WTC11 (cell line): ENCODE results near the gene TXNRD2. TPM values are rescaled to one million over a fixed set of nuclear protein-coding genes. Genes with fewer than 3 reads are reported as not detected.

Experiments
- ATAC-seq: fragments of 200-7000 bp; cut with Tn5 transposase; 2 replicates; pipeline ENCODE4 v1.10.0; 2021; ENCODE audit warnings: mild to moderate bottlenecking, moderate library complexity
- CTCF ChIA-PET: fragments of 300-600 bp; sonication (Branson Sonifier 250); formaldehyde crosslinking; loops from one replicate; lab custom pipeline; 2021; ENCODE audit warnings: antibody characterized with exemption; lab: Charles Lee
- POLR2A ChIA-PET: fragments of 350-600 bp; sonication (Branson Sonifier 250); formaldehyde crosslinking; loops from one replicate; lab custom pipeline; 2021; ENCODE audit warnings: antibody characterized with exemption; lab: Charles Lee
- DNase-seq: peaks from one replicate; pipeline ENCODE4 v3.0.0; 2021; ENCODE audit warnings: low spot score
- H3K27ac Mint-ChIP-seq: 2 replicates; pipeline ENCODE4 v1.8.0; 2021; ENCODE audit warnings: mixed read lengths
- H3K27me3 Mint-ChIP-seq: 2 replicates; pipeline ENCODE4 v1.8.0; 2021; ENCODE audit warnings: low read depth, mild to moderate bottlenecking, moderate library complexity, mixed read lengths
- H3K36me3 Mint-ChIP-seq: 2 replicates; pipeline ENCODE4 v1.8.0; 2021; ENCODE audit warnings: mixed read lengths
- H3K4me1 Mint-ChIP-seq: 2 replicates; pipeline ENCODE4 v1.8.0; 2022; ENCODE audit warnings: mixed read lengths
- H3K4me3 Mint-ChIP-seq: 2 replicates; pipeline ENCODE4 v1.8.0; 2021; ENCODE audit warnings: mild to moderate bottlenecking, moderate library complexity, mixed read lengths
- H3K9me3 Mint-ChIP-seq: 2 replicates; pipeline ENCODE4 v1.8.0; 2021; ENCODE audit warnings: mixed read lengths
- CBFB ChIP-seq: sonication (generic); formaldehyde crosslinking; IDR thresholded peaks from 2 replicates; pipeline ENCODE4 v1.8.1; 2022; ENCODE audit warnings: mild to moderate bottlenecking, low read depth, missing genetic modification reagents
- EMX1 ChIP-seq: fragments of 250-450 bp; sonication (Bioruptor Pico); IDR thresholded peaks from 2 replicates; pipeline ENCODE4 v1.8.0; 2021; ENCODE audit warnings: mild to moderate bottlenecking
- ETV6 ChIP-seq: sonication (generic); formaldehyde crosslinking; IDR thresholded peaks from 2 replicates; pipeline ENCODE4 v1.8.1; 2022; ENCODE audit warnings: mild to moderate bottlenecking, missing genetic modification reagents
- FOXK1 ChIP-seq: sonication (generic); formaldehyde crosslinking; IDR thresholded peaks from 2 replicates; pipeline ENCODE4 v1.8.0; 2022; ENCODE audit warnings: mild to moderate bottlenecking, moderate library complexity, missing genetic modification reagents
- FOXP1 ChIP-seq: sonication (generic); formaldehyde crosslinking; IDR thresholded peaks from 2 replicates; pipeline ENCODE4 v1.8.0; 2022; ENCODE audit warnings: missing genetic modification reagents, mild to moderate bottlenecking, moderate library complexity, borderline replicate concordance
- GABPB1 ChIP-seq: sonication (generic); formaldehyde crosslinking; IDR thresholded peaks from 2 replicates; pipeline ENCODE4 v1.8.1; 2023; ENCODE audit warnings: mild to moderate bottlenecking, missing genetic modification reagents
- JUN ChIP-seq: sonication (generic); formaldehyde crosslinking; IDR thresholded peaks from 2 replicates; pipeline ENCODE4 v1.8.0; 2023; ENCODE audit warnings: mild to moderate bottlenecking, missing genetic modification reagents
- KAT7 ChIP-seq: sonication (generic); formaldehyde crosslinking; IDR thresholded peaks from 2 replicates; pipeline ENCODE4 v1.8.1; 2023; ENCODE audit warnings: missing genetic modification reagents, mild to moderate bottlenecking, borderline replicate concordance
- NFATC4 ChIP-seq: fragments of 250-450 bp; sonication (Bioruptor Pico); IDR thresholded peaks from 2 replicates; pipeline ENCODE4 v1.9.0; 2021; ENCODE audit warnings: mild to moderate bottlenecking
- NFYB ChIP-seq: sonication (generic); formaldehyde crosslinking; conservative IDR thresholded peaks from 2 replicates; pipeline ENCODE4 v1.8.0; 2022; ENCODE audit warnings: low read depth, missing genetic modification reagents
- SOX15 ChIP-seq: fragments of 250-450 bp; sonication (Bioruptor Pico); IDR thresholded peaks from 2 replicates; pipeline ENCODE4 v1.9.0; 2021; ENCODE audit warnings: mild to moderate bottlenecking
- SP1 ChIP-seq: sonication (generic); formaldehyde crosslinking; conservative IDR thresholded peaks from 2 replicates; pipeline ENCODE4 v1.8.1; 2022; ENCODE audit warnings: missing genetic modification reagents
- TP53 ChIP-seq: sonication (generic); formaldehyde crosslinking; IDR thresholded peaks from 2 replicates; pipeline ENCODE4 v1.8.1; 2023; ENCODE audit warnings: mild to moderate bottlenecking, missing genetic modification reagents
- ZNF121 ChIP-seq: sonication (generic); formaldehyde crosslinking; IDR thresholded peaks from 2 replicates; pipeline ENCODE4 v1.8.0; 2023; ENCODE audit warnings: missing genetic modification reagents
- ZNF138 ChIP-seq: sonication (generic); formaldehyde crosslinking; conservative IDR thresholded peaks from 2 replicates; pipeline ENCODE4 v1.8.1; 2022; ENCODE audit warnings: mild to moderate bottlenecking, moderate library complexity, missing genetic modification reagents
- ZNF219 ChIP-seq: sonication (generic); formaldehyde crosslinking; IDR thresholded peaks from 2 replicates; pipeline ENCODE4 v1.8.0; 2023; ENCODE audit warnings: missing genetic modification reagents, mild to moderate bottlenecking, borderline replicate concordance
- total RNA-seq: library from RNA; stranded (reverse); gene quantifications from 3 replicates; pipeline ENCODE4 v1.2.3, GENCODE V29; 2021
- TF ChIP-seq, protein P1 (sequence below): fragments of 250-450 bp; sonication (Bioruptor Pico); IDR thresholded peaks from 2 replicates; pipeline ENCODE4 v2.1.2; 2022; ENCODE audit warnings: mild to moderate bottlenecking, moderate library complexity
- TF ChIP-seq, protein P2 (sequence below): sonication (generic); formaldehyde crosslinking; IDR thresholded peaks from 2 replicates; pipeline ENCODE4 v1.8.1; 2023; ENCODE audit warnings: mild to moderate bottlenecking, missing genetic modification reagents, moderate library complexity
- TF ChIP-seq, protein P3 (sequence below): sonication (generic); formaldehyde crosslinking; IDR thresholded peaks from 2 replicates; pipeline ENCODE4 v1.8.0; 2022; ENCODE audit warnings: mild to moderate bottlenecking, missing genetic modification reagents
- TF ChIP-seq, protein P4 (sequence below): sonication (generic); formaldehyde crosslinking; IDR thresholded peaks from 2 replicates; pipeline ENCODE4 v1.8.1; 2023; ENCODE audit warnings: mild to moderate bottlenecking, missing genetic modification reagents, moderate library complexity
- TF ChIP-seq, protein P5 (sequence below): sonication (generic); formaldehyde crosslinking; IDR thresholded peaks from 2 replicates; pipeline ENCODE4 v1.8.1; 2022; ENCODE audit warnings: mild to moderate bottlenecking, moderate library complexity, missing genetic modification reagents
- TF ChIP-seq, protein P6 (sequence below): sonication (generic); formaldehyde crosslinking; conservative IDR thresholded peaks from 2 replicates; pipeline ENCODE4 v1.8.1; 2022; ENCODE audit warnings: mild to moderate bottlenecking, missing genetic modification reagents
- TF ChIP-seq, protein P7 (sequence below): sonication (generic); formaldehyde crosslinking; IDR thresholded peaks from 2 replicates; pipeline ENCODE4 v1.8.0; 2022; ENCODE audit warnings: mild to moderate bottlenecking, missing genetic modification reagents
- TF ChIP-seq, protein P8 (sequence below): sonication (generic); formaldehyde crosslinking; IDR thresholded peaks from 2 replicates; pipeline ENCODE4 v1.8.1; 2023; ENCODE audit warnings: mild to moderate bottlenecking, missing genetic modification reagents, borderline replicate concordance

Gene TXNRD2
- total RNA-seq, 1 experiment from 2014 or later: 15.9 TPM

DNA sequence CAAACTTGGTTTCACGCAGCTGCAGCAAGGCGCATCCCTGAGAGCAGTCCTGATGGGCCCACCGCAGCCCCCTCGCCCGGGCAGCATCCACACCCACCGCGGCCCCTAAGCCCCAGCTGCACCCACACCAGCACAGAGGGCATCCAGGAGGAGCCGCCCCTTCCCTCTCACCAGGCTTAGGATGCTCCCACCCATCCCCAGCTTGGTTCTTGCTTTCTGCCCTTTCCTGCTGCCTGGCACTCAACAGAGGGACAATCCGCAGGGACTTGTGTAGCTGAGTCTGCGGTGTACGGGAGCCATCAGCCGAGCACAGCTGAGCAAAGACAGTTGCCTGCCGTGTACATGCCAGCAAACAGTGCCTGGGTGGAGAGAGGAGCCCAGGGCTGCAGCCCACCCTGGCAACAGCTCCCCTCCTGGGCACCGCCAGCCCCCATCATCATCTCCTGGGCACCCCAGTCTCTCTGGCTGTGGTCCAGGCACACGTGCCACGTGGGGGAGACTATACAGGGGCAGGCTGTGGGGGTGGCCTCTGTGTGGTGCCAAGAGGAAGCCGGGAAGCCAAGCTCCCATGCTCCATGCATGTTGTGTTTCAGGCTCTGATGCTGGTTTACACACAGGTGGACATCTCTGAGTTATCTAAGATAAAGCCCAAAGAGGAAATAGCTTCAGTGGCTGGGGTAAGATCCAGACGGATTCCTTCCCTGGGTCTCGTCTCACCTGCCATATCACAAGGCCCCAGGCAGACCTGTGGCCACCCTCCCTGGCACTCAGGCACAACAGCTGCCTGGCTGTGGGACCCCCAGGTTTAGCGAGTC, 50.9 kb downstream of the TXNRD2 start:
- POLR2A ChIA-PET: interaction anchor here (2.0 kb wide), 1 partner anchor 10 kb away, joined by 8 read pairs; no protein-coding TSS in a partner anchor
- no peak overlapping the region; the same call in 1 of the 2 replicates for H3K27ac Mint-ChIP-seq
- CTCF ChIA-PET: interaction anchor here (0.7 to 4.3 kb wide), 7 partner anchors 12 to 211 kb away, joined by 3 to 25 read pairs (median 5); no protein-coding TSS in a partner anchor

DNA sequence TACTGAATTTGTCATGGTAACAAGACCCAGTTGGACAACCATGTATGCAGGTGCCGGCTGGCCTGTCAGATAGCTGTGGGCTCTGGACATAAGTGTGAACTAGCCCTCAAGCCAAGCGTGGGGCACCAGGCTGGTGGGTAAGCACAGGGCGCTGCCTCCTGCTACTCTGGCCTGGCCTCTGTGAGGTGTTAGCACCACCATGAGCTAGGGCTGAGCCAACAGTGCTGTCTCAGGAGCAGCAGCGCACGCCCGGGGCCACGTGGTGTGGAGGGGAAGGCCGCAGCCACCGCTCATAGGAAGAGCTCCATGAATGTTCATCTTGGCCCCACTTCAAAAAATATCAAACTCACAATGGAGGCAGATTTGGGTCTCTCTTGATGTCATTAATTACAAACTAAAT, 51.7 kb downstream of the TXNRD2 start:
- DNase-seq (no peak), ATAC-seq (no peak)
- POLR2A ChIA-PET: interaction anchor here (2.0 kb wide), 1 partner anchor 9 kb away, joined by 8 read pairs; no protein-coding TSS in a partner anchor
- no peaks in the 10 kb centered on the region; the same call in 1 of the 2 replicates for H3K27me3 Mint-ChIP-seq
- peaks cover 29% of the 10 kb centered on the region for H3K4me1 Mint-ChIP-seq
- CTCF ChIA-PET: interaction anchor here (1.0 to 4.3 kb wide), 7 partner anchors 11 to 160 kb away, joined by 3 to 25 read pairs (median 5); no protein-coding TSS in a partner anchor
- no peak overlapping the region for H3K4me3 Mint-ChIP-seq
- H3K27ac Mint-ChIP-seq: peak overlapping the region; percentile 68; the same call in 1 of the 2 replicates
- H3K9me3 Mint-ChIP-seq: no peaks in the 10 kb centered on the region
- no peaks in the 10 kb centered on the region for H3K36me3 Mint-ChIP-seq
- TF ChIP-seq FOXK1 (no peak), FOXP1 (no peak), CBFB (CRISPR knock-in tag) (no peak), ZNF219 (CRISPR knock-in tag) (no peak), SP1 (CRISPR knock-in tag) (no peak), ZNF121 (CRISPR knock-in tag) (no peak)
- TF ChIP-seq, protein P1, sequence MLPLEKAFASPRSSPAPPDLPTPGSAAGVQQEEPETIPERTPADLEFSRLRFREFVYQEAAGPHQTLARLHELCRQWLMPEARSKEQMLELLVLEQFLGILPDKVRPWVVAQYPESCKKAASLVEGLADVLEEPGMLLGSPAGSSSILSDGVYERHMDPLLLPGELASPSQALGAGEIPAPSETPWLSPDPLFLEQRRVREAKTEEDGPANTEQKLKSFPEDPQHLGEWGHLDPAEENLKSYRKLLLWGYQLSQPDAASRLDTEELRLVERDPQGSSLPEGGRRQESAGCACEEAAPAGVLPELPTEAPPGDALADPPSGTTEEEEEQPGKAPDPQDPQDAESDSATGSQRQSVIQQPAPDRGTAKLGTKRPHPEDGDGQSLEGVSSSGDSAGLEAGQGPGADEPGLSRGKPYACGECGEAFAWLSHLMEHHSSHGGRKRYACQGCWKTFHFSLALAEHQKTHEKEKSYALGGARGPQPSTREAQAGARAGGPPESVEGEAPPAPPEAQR (CRISPR knock-in tag): no peak
- TF ChIP-seq, protein P2, sequence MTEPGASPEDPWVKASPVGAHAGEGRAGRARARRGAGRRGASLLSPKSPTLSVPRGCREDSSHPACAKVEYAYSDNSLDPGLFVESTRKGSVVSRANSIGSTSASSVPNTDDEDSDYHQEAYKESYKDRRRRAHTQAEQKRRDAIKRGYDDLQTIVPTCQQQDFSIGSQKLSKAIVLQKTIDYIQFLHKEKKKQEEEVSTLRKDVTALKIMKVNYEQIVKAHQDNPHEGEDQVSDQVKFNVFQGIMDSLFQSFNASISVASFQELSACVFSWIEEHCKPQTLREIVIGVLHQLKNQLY: no peak
- TF ChIP-seq, protein P3, sequence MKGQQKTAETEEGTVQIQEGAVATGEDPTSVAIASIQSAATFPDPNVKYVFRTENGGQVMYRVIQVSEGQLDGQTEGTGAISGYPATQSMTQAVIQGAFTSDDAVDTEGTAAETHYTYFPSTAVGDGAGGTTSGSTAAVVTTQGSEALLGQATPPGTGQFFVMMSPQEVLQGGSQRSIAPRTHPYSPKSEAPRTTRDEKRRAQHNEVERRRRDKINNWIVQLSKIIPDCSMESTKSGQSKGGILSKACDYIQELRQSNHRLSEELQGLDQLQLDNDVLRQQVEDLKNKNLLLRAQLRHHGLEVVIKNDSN (CRISPR knock-in tag): no peak
- TF ChIP-seq, protein P4, sequence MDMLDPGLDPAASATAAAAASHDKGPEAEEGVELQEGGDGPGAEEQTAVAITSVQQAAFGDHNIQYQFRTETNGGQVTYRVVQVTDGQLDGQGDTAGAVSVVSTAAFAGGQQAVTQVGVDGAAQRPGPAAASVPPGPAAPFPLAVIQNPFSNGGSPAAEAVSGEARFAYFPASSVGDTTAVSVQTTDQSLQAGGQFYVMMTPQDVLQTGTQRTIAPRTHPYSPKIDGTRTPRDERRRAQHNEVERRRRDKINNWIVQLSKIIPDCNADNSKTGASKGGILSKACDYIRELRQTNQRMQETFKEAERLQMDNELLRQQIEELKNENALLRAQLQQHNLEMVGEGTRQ: no peak

More for the DNA sequence above, 50.9 kb downstream of the TXNRD2 start:
- ATAC-seq (no peak), DNase-seq (no peak)
- Mint-ChIP-seq H3K4me3 (no peak overlapping the region), H3K27me3 (no peaks in the 10 kb centered on the region; the same call in 1 of the 2 replicates), H3K9me3 (no peaks in the 10 kb centered on the region), H3K4me1 (peaks cover 29% of the 10 kb centered on the region), H3K36me3 (no peaks in the 10 kb centered on the region)
- TF ChIP-seq, protein P5, sequence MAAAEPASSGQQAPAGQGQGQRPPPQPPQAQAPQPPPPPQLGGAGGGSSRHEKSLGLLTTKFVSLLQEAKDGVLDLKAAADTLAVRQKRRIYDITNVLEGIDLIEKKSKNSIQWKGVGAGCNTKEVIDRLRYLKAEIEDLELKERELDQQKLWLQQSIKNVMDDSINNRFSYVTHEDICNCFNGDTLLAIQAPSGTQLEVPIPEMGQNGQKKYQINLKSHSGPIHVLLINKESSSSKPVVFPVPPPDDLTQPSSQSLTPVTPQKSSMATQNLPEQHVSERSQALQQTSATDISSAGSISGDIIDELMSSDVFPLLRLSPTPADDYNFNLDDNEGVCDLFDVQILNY (CRISPR knock-in tag): no peak
- no peak for TF ChIP-seq NFATC4 (CRISPR knock-in tag)
- TF ChIP-seq NFYB (CRISPR knock-in tag): no peak
- TF ChIP-seq ZNF138 (CRISPR knock-in tag): no peak
- TF ChIP-seq KAT7 (CRISPR knock-in tag): no peak
- TF ChIP-seq SOX15 (CRISPR knock-in tag): no peak
- TF ChIP-seq JUN (CRISPR knock-in tag): no peak
- TF ChIP-seq, protein P6, sequence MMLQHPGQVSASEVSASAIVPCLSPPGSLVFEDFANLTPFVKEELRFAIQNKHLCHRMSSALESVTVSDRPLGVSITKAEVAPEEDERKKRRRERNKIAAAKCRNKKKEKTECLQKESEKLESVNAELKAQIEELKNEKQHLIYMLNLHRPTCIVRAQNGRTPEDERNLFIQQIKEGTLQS: no peak
- TF ChIP-seq EMX1: no peak
- TF ChIP-seq, protein P3 (CRISPR knock-in tag): no peak
- no peak for TF ChIP-seq TP53
- TF ChIP-seq GABPB1 (CRISPR knock-in tag): no peak
- TF ChIP-seq CBFB (CRISPR knock-in tag): no peak
- TF ChIP-seq, protein P7, sequence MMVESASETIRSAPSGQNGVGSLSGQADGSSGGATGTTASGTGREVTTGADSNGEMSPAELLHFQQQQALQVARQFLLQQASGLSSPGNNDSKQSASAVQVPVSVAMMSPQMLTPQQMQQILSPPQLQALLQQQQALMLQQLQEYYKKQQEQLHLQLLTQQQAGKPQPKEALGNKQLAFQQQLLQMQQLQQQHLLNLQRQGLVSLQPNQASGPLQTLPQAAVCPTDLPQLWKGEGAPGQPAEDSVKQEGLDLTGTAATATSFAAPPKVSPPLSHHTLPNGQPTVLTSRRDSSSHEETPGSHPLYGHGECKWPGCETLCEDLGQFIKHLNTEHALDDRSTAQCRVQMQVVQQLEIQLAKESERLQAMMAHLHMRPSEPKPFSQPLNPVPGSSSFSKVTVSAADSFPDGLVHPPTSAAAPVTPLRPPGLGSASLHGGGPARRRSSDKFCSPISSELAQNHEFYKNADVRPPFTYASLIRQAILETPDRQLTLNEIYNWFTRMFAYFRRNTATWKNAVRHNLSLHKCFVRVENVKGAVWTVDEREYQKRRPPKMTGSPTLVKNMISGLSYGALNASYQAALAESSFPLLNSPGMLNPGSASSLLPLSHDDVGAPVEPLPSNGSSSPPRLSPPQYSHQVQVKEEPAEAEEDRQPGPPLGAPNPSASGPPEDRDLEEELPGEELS: no peak
- no peak for TF ChIP-seq ETV6 (CRISPR knock-in tag)
- TF ChIP-seq, protein P8, sequence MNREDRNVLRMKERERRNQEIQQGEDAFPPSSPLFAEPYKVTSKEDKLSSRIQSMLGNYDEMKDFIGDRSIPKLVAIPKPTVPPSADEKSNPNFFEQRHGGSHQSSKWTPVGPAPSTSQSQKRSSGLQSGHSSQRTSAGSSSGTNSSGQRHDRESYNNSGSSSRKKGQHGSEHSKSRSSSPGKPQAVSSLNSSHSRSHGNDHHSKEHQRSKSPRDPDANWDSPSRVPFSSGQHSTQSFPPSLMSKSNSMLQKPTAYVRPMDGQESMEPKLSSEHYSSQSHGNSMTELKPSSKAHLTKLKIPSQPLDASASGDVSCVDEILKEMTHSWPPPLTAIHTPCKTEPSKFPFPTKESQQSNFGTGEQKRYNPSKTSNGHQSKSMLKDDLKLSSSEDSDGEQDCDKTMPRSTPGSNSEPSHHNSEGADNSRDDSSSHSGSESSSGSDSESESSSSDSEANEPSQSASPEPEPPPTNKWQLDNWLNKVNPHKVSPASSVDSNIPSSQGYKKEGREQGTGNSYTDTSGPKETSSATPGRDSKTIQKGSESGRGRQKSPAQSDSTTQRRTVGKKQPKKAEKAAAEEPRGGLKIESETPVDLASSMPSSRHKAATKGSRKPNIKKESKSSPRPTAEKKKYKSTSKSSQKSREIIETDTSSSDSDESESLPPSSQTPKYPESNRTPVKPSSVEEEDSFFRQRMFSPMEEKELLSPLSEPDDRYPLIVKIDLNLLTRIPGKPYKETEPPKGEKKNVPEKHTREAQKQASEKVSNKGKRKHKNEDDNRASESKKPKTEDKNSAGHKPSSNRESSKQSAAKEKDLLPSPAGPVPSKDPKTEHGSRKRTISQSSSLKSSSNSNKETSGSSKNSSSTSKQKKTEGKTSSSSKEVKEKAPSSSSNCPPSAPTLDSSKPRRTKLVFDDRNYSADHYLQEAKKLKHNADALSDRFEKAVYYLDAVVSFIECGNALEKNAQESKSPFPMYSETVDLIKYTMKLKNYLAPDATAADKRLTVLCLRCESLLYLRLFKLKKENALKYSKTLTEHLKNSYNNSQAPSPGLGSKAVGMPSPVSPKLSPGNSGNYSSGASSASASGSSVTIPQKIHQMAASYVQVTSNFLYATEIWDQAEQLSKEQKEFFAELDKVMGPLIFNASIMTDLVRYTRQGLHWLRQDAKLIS: no peak
